ENCODE results near the gene MED13L.

- no peak for TF ChIP-seq EZH2 (IDR thresholded peaks at IDR 0.05; ENCODE audit: borderline replicate concordance, insufficient read depth, low read depth, low read length, poor library complexity, severe bottlenecking)
- TF ChIP-seq CTCF (IDR thresholded peaks at IDR 0.05): no peak
Observed at GRCh38 chr12:116295327-116296263, 18.1 kb upstream of the MED13L start.

Data from B cell (primary cell).